T-cell (primary cell): ENCODE measurements around the gene ADD2. TPM values are rescaled to one million over a fixed set of nuclear protein-coding genes. Genes with fewer than 3 reads are reported as not detected.

Experiments used
- ATAC-seq, 4 experiments: fragments of 200-7000 bp in 3 of 4; fragments of 150-1000 bp in 1 of 4; cut with Tn5 transposase; replicated peaks in 1 of 4; 1 replicate in 3 of 4; 2 replicates in 1 of 4; pipeline ENCODE4 v1.10.0; 2021; ENCODE audit warnings: moderate library complexity in 3 of 4, mild to moderate bottlenecking in 2 of 4, moderate number of reproducible peaks in 1 of 4
- CTCF ChIA-PET, 2 donors: fragments of 300-600 bp; sonication (Branson Sonifier 250); formaldehyde crosslinking; loops; one replicate each; lab custom pipeline; 2022; ENCODE audit warnings: antibody characterized with exemption in 2 of 2; lab: Charles Lee
- POLR2A ChIA-PET, 2 donors: fragments of 300-600 bp; sonication (Branson Sonifier 250); formaldehyde crosslinking; loops; one replicate each; lab custom pipeline; 2022; ENCODE audit warnings: antibody characterized with exemption in 2 of 2; lab: Charles Lee
- DNase-seq, 35 experiments: peaks; one replicate each; pipeline versions ENCODE4 v3.0.0 to v3.0.0-alpha.2; 2013 to 2023
- H3K27ac ChIP-seq: one replicate; pipeline ENCODE4 v1.5.1; 2013; ENCODE audit warnings: low read length
- H3K27me3 ChIP-seq, 2 experiments: replicated peaks in 1 of 2; 1 replicate in 1 of 2; 2 replicates in 1 of 2; pipeline versions ENCODE4 v1.6.1 to v1.7.0; 2013; ENCODE audit warnings: low read length in 1 of 2, mixed read lengths in 1 of 2; ENCODE audit not compliant: control insufficient read depth in 2 of 2, insufficient read depth in 2 of 2; ENCODE audit errors: extremely low read depth in 1 of 2
- H3K36me3 ChIP-seq, 2 donors: 1 replicate in 1 of 2; 2 replicates in 1 of 2; pipeline versions ENCODE4 v1.6.1 to v1.7.0; 2013; ENCODE audit warnings: low read length in 1 of 2; ENCODE audit not compliant: control insufficient read depth in 2 of 2, insufficient read depth in 1 of 2; ENCODE audit errors: extremely low read depth in 1 of 2
- H3K4me1 ChIP-seq, 2 experiments: 1 replicate in 1 of 2; 2 replicates in 1 of 2; pipeline versions ENCODE4 v1.6.1 to v1.7.0; 2013; ENCODE audit warnings: low read length in 2 of 2, mixed read lengths in 1 of 2; ENCODE audit not compliant: insufficient read depth in 2 of 2, control insufficient read depth in 1 of 2; ENCODE audit errors: extremely low read depth in 1 of 2
- H3K4me3 ChIP-seq, 2 donors: 1 replicate in 1 of 2; 2 replicates in 1 of 2; pipeline versions ENCODE4 v1.5.1 to v1.7.0; 2013; ENCODE audit warnings: mild to moderate bottlenecking in 2 of 2, low read length in 1 of 2, moderate library complexity in 1 of 2; ENCODE audit not compliant: control insufficient read depth in 1 of 2; ENCODE audit errors: extremely low read depth in 1 of 2
- H3K9me3 ChIP-seq: 2 replicates; pipeline ENCODE4 v1.7.0; 2013
- H3K27ac Mint-ChIP-seq, 2 donors: one replicate each; pipeline ENCODE4 v1.8.0; 2020 to 2021; ENCODE audit warnings: mild to moderate bottlenecking in 2 of 2, mixed read lengths in 2 of 2
- H3K27me3 Mint-ChIP-seq, 2 donors: one replicate each; pipeline ENCODE4 v1.8.0; 2021 to 2022; ENCODE audit warnings: mixed read lengths in 2 of 2
- H3K36me3 Mint-ChIP-seq: one replicate; pipeline ENCODE4 v1.8.0; 2021; ENCODE audit warnings: mixed read lengths
- H3K4me1 Mint-ChIP-seq, 3 donors: one replicate each; pipeline ENCODE4 v1.8.0; 2020 to 2022; ENCODE audit warnings: mixed read lengths in 3 of 3, mild to moderate bottlenecking in 1 of 3
- H3K4me3 Mint-ChIP-seq, 3 donors: one replicate each; pipeline ENCODE4 v1.8.0; 2020 to 2022; ENCODE audit warnings: mild to moderate bottlenecking in 3 of 3, mixed read lengths in 3 of 3, moderate library complexity in 3 of 3
- H3K9me3 Mint-ChIP-seq, 3 donors: one replicate each; pipeline ENCODE4 v1.8.0; 2020 to 2022; ENCODE audit warnings: mixed read lengths in 3 of 3
- WGBS: methylation state at CpG from one replicate; pipeline ENCODE4 v1.1.5; 2013; ENCODE audit warnings: missing lambda C conversion rate; ENCODE audit not compliant: insufficient coverage; 5-methylcytosine and 5-hydroxymethylcytosine counted together
- total RNA-seq, 35 experiments: library from RNA in 6 of 35; stranded (reverse) in 6 of 35; fragments of 120-200 nt in 1 of 35; gene quantifications; one replicate each; pipeline versions ENCODE4 v1.2.1 to v1.2.4 and lab custom pipeline; 2013 to 2026

Gene ADD2
- total RNA-seq, 5 donors from 2014 or later (not counting 1 experiment from before 2014, with no cell fraction given) = 4.7 to 7.9 (median 7.1) TPM

DNA sequence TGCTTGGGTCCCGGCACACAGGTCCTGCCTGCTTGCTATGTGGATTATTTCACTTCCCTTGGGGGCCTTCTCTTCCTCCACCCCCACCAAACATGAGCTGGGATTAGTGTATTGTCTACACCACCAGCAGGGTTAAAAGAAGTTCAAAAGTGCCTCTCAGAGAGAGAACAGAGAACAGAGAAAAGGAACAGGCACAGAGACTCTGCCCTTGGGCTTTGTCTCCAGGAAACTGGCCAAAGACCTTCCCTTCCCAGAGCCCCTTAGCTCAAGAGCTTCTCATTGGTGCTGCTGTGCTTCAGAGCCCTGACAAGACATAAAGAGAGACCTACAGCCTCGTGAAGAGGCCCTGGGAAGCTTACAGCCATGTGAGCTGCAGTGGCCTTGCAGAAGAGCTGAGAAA, 29.5 kb upstream of the ADD2 start:
- ChIA-PET CTCF (interaction anchor here (0.5 to 0.8 kb wide), 3 partner anchors 9 to 145 kb away, joined by 3 read pairs; no protein-coding TSS in a partner anchor), POLR2A (no interaction called here)
- no peaks in the 10 kb centered on the region for H3K4me1 Mint-ChIP-seq
- no peak overlapping the region for H3K27ac ChIP-seq
- H3K36me3 Mint-ChIP-seq = no peaks in the 10 kb centered on the region
- no peak overlapping the region for H3K27ac Mint-ChIP-seq
- ATAC-seq (no peak), DNase-seq (no peak)
- H3K4me3 ChIP-seq = no peak overlapping the region
- 0% methylated on average over 1 of the region's 2 CpGs for WGBS
- H3K27me3 Mint-ChIP-seq = peaks cover 25 to 36% of the 10 kb centered on the region in 2 donors
- H3K9me3 ChIP-seq = no peaks in the 10 kb centered on the region
- peaks cover 0 to 8% (median 2%) of the 10 kb centered on the region in 3 donors for H3K9me3 Mint-ChIP-seq
- H3K27me3 ChIP-seq = peaks cover 11 to 14% of the 10 kb centered on the region in 2 experiments
- H3K4me1 ChIP-seq = no peaks in the 10 kb centered on the region
- H3K36me3 ChIP-seq = no peaks in the 10 kb centered on the region
- no peak overlapping the region for H3K4me3 Mint-ChIP-seq

DNA sequence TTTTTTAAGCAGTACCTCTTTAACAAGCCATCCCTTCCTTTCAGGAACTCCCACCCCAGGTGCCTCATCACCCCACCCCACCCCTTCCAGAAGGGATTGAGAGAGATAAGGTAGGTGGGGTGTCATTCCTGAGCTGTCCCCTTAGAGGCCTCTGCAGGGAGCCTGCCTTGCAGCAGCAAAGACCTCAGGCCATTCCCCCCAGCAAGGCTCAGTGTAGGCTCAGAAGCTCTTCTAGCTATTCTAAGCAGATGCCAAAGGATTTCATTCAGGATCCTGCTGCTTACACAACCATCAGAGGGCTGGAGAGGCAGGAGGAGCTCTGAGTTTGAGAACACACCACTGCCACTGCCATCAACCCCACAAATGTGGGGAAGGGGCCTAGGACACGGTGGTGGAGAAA, 28.3 kb upstream of the ADD2 start:
- Histone ChIP-seq H3K4me1 (no peaks in the 10 kb centered on the region), H3K4me3 (no peak overlapping the region), H3K36me3 (no peaks in the 10 kb centered on the region), H3K9me3 (no peaks in the 10 kb centered on the region), H3K27me3 (peaks cover 11 to 18% of the 10 kb centered on the region in 2 experiments), H3K27ac (no peak overlapping the region)
- H3K27ac Mint-ChIP-seq = no peak overlapping the region
- no peak for ATAC-seq
- POLR2A ChIA-PET = no interaction called here
- H3K4me3 Mint-ChIP-seq = no peak overlapping the region
- WGBS = no CpG with 5 or more reads among the region's 1 CpG
- H3K27me3 Mint-ChIP-seq = peaks cover 35 to 45% of the 10 kb centered on the region in 2 donors
- no peaks in the 10 kb centered on the region for H3K36me3 Mint-ChIP-seq
- no peaks in the 10 kb centered on the region for H3K4me1 Mint-ChIP-seq
- DNase-seq = no peak
- CTCF ChIA-PET = no interaction called here
- H3K9me3 Mint-ChIP-seq = peaks cover 0 to 8% (median 2%) of the 10 kb centered on the region in 3 donors

DNA sequence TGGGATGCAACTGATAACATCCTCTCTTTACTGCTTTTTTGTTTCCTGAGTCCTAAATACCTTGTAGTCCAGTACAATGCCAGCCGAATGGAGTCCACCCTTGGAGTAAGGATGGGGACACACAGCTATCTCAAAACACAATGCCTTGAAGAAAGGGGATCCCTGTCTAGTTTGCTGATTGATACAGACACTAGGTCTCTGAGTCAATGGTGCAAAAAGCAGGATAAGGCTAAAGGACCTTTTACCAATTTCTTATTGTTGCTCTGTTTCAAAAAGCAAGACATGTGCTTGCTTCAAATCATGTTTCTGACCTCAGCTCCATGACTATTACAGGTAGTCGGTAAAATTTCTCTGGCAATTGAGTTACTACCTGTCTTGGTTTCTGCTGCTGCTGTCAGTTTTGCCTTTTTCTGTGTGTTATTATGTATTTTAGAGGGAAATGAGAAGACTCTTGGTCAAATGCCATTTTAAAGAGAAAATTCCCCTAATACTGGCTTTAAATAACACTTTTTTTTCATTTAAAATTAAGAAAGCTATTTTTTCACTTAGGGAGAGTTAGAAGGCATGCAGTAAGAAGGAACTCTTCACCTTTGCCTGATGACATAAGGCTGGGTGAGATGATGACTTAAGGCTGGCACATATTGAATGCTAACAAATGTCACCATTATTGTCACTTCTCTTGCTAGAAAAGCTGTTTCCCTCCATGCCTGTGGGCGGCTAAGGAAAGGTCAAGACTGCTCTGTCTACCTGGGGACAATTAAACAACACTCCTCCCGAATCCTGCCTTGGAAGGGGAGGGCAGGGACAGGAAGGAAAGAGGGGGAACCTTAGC, 27.4 kb upstream of the ADD2 start:
- H3K27me3 ChIP-seq = peaks cover 14 to 22% of the 10 kb centered on the region in 2 experiments
- POLR2A ChIA-PET = no interaction called here
- no CpG with 5 or more reads among the region's 4 CpGs for WGBS
- ATAC-seq (no peak), DNase-seq (no peak)
- no peak overlapping the region for H3K27ac Mint-ChIP-seq
- H3K36me3 ChIP-seq = no peaks in the 10 kb centered on the region
- no peaks in the 10 kb centered on the region for H3K9me3 ChIP-seq
- peaks cover 36 to 47% of the 10 kb centered on the region in 2 donors for H3K27me3 Mint-ChIP-seq
- H3K4me3 ChIP-seq = no peak overlapping the region
- no peak overlapping the region for H3K4me3 Mint-ChIP-seq
- CTCF ChIA-PET = no interaction called here
- H3K27ac ChIP-seq = no peak overlapping the region
- H3K4me1 Mint-ChIP-seq = peaks cover 0 to 5% (median 2%) of the 10 kb centered on the region in 3 donors
- H3K9me3 Mint-ChIP-seq = peaks cover 0 to 8% (median 2%) of the 10 kb centered on the region in 3 donors
- H3K36me3 Mint-ChIP-seq = no peaks in the 10 kb centered on the region
- peaks cover 0 to under 1% of the 10 kb centered on the region in 2 experiments for H3K4me1 ChIP-seq

DNA sequence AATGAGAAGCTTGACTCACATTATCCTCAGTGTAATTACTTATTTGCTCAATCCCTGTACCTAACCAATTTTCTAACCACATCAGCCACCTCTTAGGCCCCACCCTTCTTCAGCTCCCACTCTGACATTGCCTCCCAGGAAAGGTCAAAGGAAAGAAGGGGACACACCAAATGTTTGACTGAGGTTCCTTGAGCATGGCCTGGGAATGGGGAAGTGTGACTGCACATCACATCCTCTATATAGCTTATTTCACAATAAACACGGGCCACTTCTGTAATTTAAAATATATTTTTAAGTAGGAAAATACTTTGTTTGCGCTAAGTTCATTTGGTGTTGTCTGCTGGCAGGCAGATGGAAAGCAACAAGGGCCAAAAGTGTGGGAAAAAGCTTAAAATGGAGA, 25.4 kb upstream of the ADD2 start:
- no peak overlapping the region for H3K4me3 Mint-ChIP-seq
- ChIA-PET CTCF (no interaction called here), POLR2A (no interaction called here)
- H3K27ac Mint-ChIP-seq = no peak overlapping the region
- Histone ChIP-seq H3K27me3 (peaks cover 17 to 29% of the 10 kb centered on the region in 2 experiments), H3K27ac (no peak overlapping the region), H3K4me1 (peaks cover 6 to 11% of the 10 kb centered on the region in 2 experiments), H3K9me3 (no peaks in the 10 kb centered on the region), H3K4me3 (no peak overlapping the region), H3K36me3 (no peaks in the 10 kb centered on the region)
- peaks cover 10 to 11% (median 10%) of the 10 kb centered on the region in 3 donors for H3K4me1 Mint-ChIP-seq
- no peaks in the 10 kb centered on the region for H3K36me3 Mint-ChIP-seq
- no peak for DNase-seq
- ATAC-seq = no peak
- peaks cover 40 to 47% of the 10 kb centered on the region in 2 donors for H3K27me3 Mint-ChIP-seq
- WGBS = no CpG with 5 or more reads among the region's 2 CpGs
- H3K9me3 Mint-ChIP-seq = no peaks in the 10 kb centered on the region

DNA sequence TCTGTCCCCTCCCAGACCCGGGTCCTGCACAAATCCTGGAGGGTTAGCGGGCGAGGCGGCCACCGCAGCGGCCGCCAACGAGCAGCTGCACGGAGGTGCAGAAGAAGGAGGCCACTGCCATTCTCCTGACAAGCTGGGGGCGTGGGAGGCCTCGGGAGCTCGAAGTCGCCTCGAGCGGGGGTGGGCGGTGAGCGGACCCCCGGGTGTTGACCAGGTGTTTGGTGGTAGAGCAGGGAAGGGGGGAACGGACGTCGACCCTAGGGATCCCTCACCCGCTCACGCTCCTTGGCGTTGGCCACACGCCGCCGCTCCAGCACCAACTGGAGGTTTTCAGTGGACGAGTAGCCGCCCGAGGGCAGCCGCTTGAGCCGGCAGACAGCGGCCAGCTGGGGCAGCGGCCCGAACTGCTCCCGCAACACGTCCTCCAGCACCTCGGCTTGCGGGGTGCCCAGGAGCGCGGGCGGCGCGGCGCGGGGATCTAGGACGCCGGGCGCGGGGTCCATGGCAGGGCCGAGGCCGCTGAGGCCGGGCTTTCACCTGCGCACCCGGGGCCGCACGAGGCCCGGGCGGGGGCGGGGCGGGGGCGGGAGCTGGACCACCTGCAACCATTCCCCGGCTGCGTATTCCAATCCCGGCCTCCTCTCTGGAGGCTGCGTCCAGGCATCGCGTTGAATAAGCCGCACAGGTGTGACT, 22.3 kb upstream of the ADD2 start, which contains the start of gene FIGLA:
FIGLA (minus strand) TSS at position 508 of the 693 bp plus-strand sequence; CDS start at position 503, 5 bp downstream.
- Histone ChIP-seq H3K36me3 (no peaks in the 10 kb centered on the region), H3K27me3 (peaks cover 17 to 25% of the 10 kb centered on the region in 2 experiments), H3K4me1 (peaks cover 6 to 11% of the 10 kb centered on the region in 2 experiments), H3K9me3 (no peaks in the 10 kb centered on the region), H3K27ac (no peak within 1 kb of the TSS), H3K4me3 (peak within 1 kb of the TSS; percentile 29 to 72)
- Mint-ChIP-seq H3K36me3 (no peaks in the 10 kb centered on the region), H3K4me3 (peak within 1 kb of the TSS; percentile 69 to 78 (median 75)), H3K4me1 (peaks cover 12 to 13% (median 13%) of the 10 kb centered on the region in 3 donors), H3K27ac (no peak within 1 kb of the TSS), H3K9me3 (no peaks in the 10 kb centered on the region), H3K27me3 (peaks cover 56 to 58% of the 10 kb centered on the region in 2 donors)
- DNase-seq = peak in 3 of 35 experiments; percentile 1 to 4 (median 3)
- 13% methylated on average over 63 of the region's 69 CpGs for WGBS
- ChIA-PET CTCF (interaction anchor here (0.6 to 1.7 kb wide), 5 partner anchors 42 to 487 kb away, joined by 3 to 15 read pairs (median 5); no protein-coding TSS in a partner anchor), POLR2A (interaction anchor here in 1 of 2 donors (0.6 to 1.2 kb wide), 2 partner anchors 39 to 121 kb away, joined by 3 to 8 read pairs; no protein-coding TSS in a partner anchor)
- peak in 2 of 4 experiments; percentile 18 to 30 for ATAC-seq
